ENCODE data around the gene TBL3. TPM values are rescaled to one million over a fixed set of nuclear protein-coding genes. Genes with fewer than 3 reads are reported as not detected.

The TBL3 gene
- total and polyA plus RNA-seq, 9 of the 15 experiments (the other 6 are each of a cell fraction or from before 2014, with no cell fraction given): 0.97 to 117 (median 24.5) TPM

- TF ChIP-seq MLLT1 (IDR thresholded peaks at IDR 0.05) (no peak; a peak in 1 of 4 replicates), HOXB6 (CRISPR knock-in tag; IDR thresholded peaks at IDR 0.05; ENCODE audit: borderline replicate concordance) (no peak), ETS1 (conservative IDR thresholded peaks at IDR 0.05; ENCODE audit: control insufficient read depth, low read depth, low read length) (peak; percentile 61; the same call in 1 of the 2 replicates), TFAP4 (CRISPR knock-in tag; IDR thresholded peaks at IDR 0.05; ENCODE audit: borderline replicate concordance) (peak; percentile 70), RUNX1 (IDR thresholded peaks at IDR 0.05; ENCODE audit: low read depth) (no peak), POLR2G (IDR thresholded peaks at IDR 0.05; ENCODE audit: low read depth, low read length) (peak; percentile 68), ELK3 (CRISPR knock-in tag; IDR thresholded peaks at IDR 0.05) (no peak), RBM25 (IDR thresholded peaks at IDR 0.05; ENCODE audit: low read depth, low read length, severe bottlenecking) (no peak), BRCA1 (IDR thresholded peaks at IDR 0.05) (no peak), BRCA1 (CRISPR knock-in tag; IDR thresholded peaks at IDR 0.05) (0 out of 2 replicates have a peak, but pooled peaks have one; percentile 47), RFX5 (IDR thresholded peaks at IDR 0.05; ENCODE audit: low read depth, low read length) (no peak), THAP7 (CRISPR knock-in tag; IDR thresholded peaks at IDR 0.05) (0 out of 2 replicates have a peak, but pooled peaks have one; percentile 48), GTF2A2 (tag; IDR thresholded peaks at IDR 0.05) (no peak), ZNF143 (CRISPR knock-in tag; IDR thresholded peaks at IDR 0.05) (no peak), PML (IDR thresholded peaks at IDR 0.05; ENCODE audit: low read length) (peak; percentile 76), ZNF668 (CRISPR knock-in tag; IDR thresholded peaks at IDR 0.05) (no peak), CGGBP1 (CRISPR knock-in tag; IDR thresholded peaks at IDR 0.05) (no peak), ZNF584 (CRISPR knock-in tag; IDR thresholded peaks at IDR 0.05; ENCODE audit: low read depth) (no peak), ELF1 (tag; IDR thresholded peaks at IDR 0.05) (no peak), FOXJ2 (tag; IDR thresholded peaks at IDR 0.05) (no peak), CHD4 (IDR thresholded peaks at IDR 0.05; ENCODE audit: insufficient read depth, insufficient replicate concordance, low read depth, low read length, poor library complexity, severe bottlenecking) (no peak), MBD2 (IDR thresholded peaks at IDR 0.05; ENCODE audit: borderline replicate concordance, low read depth) (peak; percentile 17)
Observed at GRCh38 chr16:1960665-1961630, 10.9 kb upstream of the TBL3 start (continued).
